Activated CD4-positive, alpha-beta T cell treated with anti-CD3 and anti-CD28 coated beads, Interleukin-2, Interleukin-4, amounts not matched to agents 100 ng/mL and 50 ng/mL, durations not matched to agents 16 hours and 8 hours (primary cell): ENCODE measurements around the gene RPS21.

ENCODE experiments used
- DNase-seq: peaks from one replicate; pipeline ENCODE4 v3.0.0-alpha.2; 2020; ENCODE audit warnings: low spot score

The RPS21 gene

DNA sequence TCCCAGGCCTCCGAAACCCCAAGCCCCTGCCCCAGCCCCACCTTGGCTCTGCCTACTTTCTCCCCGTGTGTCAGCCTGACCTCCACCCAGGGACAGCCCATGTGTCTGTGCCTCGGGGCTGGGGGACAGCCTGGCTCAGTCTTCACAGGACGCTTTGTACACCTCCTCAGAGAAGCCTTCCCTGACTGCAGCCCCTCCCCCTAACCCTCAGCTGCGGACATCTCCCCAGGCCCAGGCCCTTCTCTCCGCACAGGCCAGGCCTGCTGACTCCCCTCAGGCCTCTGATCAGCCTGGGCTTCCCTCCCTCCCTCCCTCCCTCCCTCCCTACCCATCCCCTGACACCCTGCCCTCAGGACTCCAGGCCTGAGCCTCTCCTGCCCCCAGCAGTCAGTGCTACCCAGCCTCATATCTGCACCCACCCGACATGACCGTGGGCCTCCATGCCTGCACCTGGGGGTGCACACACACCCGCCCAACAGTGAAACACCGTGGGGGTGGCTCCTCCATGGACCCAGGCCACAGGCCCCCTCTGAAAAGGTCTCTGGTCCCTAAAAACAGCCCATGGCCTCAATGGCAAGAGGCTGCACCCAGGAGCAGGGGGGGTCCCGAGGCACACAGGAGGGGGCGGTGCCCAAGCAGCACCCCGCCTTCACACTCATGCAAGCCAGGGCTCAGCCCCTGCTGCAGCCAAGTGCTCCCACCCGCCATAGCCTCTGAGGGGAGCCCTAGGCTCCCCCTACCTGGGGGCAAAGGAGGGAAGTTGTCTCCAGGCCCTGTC is 32.7 kb upstream of the RPS21 start:
- DNase-seq = no peak

DNA sequence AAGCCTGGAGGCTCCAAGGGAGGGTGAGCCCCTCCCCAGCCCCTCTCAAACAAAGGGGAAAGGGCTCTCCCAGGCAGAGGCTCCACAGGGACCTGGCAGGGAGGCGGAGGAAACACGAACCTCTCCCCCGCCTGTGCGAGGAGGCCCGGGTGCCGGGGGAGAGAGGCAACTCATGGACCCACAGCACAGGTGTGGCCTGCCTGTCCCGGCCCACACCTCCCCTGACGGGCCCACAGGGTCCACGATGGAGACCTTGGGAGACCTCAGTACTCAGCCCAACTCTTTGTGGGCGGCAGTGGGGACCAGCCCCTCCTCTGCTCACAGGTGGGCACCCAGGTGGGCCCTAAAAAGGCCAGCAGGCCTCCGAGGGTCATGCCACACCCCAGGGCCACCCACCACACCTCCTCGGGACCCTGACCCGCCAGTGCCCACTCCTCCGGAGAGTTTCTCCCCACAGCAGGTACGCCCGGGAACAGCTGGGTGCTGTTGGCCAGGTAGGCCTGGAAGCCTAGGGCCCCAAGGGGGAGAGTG is 32.0 kb upstream of the RPS21 start:
- no peak for DNase-seq

DNA sequence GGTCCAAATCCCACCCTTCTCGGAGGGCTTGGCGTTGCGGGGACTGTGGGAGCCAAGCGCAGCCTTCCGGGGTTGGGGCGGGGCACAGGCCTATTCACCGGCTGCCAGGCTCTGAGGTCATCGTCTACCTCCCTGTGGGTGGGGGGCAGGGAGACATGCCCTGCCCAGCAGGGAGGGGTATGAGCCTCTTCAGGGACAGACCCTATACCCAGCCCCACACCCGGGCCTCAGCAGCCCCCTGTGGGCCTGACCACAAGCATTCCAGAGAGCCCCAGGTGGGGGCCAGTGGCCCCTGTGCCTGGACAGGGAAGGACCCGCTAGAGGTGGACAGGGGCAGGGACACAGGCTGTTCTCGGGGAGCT is 31.4 kb upstream of the RPS21 start:
- no peak for DNase-seq

DNA sequence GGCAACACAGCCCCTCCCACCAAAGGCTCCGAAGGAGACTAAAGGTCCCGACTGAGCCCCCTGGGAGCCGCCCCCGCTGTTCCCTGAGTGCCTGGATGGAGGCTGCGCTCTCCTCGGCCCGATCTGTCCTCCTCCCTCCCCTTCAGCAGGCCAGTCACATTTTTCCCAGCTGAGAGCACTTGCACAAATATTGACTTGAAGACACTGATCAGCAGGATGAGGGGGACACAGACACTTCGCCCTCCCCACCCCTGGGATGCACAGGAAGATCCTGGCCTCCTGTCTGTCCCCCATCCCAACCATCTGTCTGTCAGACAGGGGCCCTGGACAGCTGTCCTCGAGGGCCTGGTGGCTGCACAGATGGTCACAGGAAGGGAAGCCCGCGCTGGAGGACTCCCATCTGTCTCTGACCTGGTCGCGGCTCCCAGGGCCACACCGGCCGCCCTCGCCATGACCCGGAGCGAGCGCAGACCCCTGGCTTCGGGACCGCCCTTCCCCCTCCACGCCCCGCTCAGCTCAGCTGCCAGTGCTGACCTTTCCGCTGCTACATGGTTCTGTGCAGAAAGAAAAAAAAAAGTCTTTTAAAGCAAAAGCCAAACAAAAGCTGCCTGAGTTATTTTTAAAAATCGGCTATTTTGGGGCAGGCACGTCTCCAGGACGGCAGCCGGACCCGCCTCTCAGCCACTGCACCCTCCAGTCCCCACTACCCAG is 30.9 kb upstream of the RPS21 start:
- DNase-seq = no peak

GRCh38 chr20:62356589-62357186 is 30.2 kb upstream of the RPS21 start:
- DNase-seq = no peak

DNA sequence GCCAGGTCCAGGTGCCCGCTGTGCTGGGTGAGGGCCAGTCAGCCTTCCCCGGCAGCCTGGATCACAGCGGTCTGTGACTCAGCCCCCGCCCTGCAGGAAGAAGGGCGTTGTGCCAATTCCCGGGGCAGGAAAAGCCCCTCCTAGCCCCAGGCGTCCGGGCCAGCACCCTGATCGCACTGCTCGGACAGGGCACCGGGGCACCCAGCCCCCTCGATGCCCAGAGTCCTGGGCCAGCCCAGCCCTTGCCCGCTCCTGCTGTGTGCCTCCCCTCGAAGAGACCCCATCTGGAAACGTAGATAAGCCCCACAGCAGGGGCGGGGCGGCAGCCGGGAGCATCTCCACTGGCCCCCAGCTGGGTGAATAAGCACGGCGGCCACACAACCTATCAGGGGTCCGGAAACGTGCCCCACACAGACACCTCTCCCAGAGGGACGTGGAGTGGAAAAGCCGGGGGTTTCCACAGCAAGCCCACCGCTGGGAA is 29.7 kb upstream of the RPS21 start:
- no peak for DNase-seq

GRCh38 chr20:62357681-62358080 is 29.2 kb upstream of the RPS21 start:
- DNase-seq = no peak

DNA sequence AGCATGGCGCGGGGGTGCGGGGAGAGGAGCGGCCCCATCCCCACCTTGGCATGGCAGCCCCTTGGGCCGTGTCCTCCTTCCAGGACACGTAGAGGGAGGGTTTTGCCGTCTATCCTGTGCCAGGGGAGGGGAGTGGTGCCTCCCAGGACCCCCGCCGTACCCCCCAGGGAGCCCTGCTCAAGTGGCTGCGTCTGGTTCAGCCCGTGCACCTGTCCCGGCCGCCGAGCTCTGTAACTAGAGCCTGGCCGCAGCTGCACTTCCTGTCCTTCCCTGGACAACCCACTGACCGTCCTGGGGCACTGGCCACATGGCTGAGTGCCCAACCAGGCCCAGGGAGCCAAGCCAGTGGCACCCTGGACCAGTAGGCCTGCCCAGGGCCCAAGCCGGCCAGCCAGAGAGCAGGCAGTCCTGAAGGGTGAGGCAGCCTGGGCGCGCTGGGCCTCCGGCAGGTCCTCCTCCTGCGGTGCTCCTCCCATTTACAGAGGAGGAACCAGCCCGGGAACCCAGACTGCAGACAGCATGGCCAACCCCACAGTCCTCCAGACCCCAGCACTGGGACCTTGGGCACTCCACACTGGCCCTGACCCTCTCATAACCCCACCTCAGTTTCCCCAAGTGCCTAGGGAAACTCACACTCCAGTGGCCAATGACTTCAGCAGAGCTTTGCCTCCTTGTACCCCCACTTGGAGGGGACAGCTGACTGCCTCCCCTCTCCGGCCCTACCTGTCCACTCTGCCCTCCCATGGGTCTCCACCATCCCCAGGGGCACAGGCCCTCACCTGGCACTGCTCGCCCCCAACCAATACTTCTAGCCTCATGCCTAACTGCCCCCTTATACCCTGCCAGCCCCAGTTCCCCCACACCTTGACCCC is 28.5 kb upstream of the RPS21 start:
- no peak for DNase-seq

GRCh38 chr20:62359043-62359490 is 27.8 kb upstream of the RPS21 start:
- no peak for DNase-seq

DNA sequence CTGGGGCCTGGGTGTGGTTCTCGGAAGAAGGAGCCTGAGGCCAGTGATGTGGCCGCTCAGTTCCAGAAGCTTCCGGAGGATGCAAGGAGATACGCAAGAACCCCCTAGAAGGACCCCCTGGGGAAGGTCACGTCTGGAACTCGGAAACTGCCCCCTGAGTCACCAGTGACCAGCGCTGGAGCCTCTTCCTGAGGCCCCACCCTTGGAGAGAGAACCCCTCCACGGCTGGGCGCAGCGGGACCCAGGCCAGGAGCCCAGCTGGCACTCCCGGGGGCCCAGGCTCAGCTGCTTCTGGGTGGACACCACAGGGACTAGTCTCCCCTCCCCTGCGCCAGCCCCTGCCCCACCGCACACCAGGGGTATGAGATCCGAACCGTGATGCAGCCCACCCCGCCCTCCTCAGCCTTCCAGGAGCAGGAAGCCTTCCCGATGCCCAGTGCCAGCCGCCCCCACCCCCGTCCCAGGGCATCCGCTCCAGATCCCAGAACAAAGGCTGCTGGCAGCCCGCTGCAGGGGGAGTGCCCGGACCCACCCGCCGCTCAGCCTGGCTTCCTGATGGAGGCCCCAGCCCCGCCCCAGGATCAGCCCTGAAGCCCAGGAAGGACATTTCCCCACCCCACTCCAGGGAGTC is 27.3 kb upstream of the RPS21 start:
- DNase-seq = no peak

DNA sequence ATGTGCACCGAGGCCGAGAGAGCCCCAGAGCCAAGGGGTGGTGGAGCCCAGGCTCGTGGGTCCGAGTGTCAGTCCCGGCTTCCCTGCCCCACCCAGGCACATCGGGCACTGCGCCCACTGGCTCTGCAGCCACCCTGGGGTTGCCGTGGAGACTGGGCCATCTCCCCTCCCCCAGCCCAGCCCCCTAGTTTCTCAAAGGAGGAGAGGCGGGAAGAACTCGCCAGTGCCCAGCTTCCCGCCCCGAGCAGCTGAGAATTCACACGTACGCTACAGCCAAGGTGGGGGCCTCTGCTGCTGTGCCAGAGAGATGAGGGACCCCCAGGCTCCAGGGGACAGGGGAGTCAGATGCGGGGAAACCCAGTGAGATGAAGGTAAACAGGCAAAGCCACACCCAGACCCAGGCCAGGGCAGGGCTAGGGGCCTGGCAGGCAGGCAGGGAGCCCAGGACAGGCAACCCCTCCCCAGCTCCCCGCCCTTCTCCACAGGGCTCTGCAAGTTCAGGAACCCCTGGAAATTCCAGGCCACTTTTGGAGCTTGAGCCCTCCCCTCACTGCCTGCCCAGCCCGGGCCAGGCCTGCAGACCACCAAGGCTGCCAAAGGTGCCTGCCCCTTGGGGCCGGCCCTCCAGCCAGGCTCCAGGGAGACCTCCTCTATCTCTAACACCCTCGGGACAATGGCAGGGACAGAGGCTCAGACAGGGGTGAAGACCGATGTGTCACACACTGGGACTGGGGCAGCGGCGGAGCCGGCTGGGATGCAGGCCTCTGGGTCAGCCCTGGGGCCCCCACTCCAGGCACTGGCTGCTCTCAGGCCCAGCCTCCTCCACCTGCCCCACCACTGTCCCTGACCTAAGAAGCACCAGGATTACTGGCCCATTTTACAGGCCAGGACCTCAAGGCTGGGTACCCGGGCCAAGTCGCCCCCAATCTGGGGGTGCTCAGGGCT is 25.8 kb upstream of the RPS21 start:
- DNase-seq = no peak

GRCh38 chr20:62361799-62362589 is 24.9 kb upstream of the RPS21 start:
- no peak for DNase-seq

GRCh38 chr20:62362590-62362940 is 24.3 kb upstream of the RPS21 start:
- no peak for DNase-seq

GRCh38 chr20:62362991-62363919 is 23.6 kb upstream of the RPS21 start:
- no peak for DNase-seq

- DNase-seq = no peak
Observed at GRCh38 chr20:62363920-62364851, 22.7 kb upstream of the RPS21 start.

DNA sequence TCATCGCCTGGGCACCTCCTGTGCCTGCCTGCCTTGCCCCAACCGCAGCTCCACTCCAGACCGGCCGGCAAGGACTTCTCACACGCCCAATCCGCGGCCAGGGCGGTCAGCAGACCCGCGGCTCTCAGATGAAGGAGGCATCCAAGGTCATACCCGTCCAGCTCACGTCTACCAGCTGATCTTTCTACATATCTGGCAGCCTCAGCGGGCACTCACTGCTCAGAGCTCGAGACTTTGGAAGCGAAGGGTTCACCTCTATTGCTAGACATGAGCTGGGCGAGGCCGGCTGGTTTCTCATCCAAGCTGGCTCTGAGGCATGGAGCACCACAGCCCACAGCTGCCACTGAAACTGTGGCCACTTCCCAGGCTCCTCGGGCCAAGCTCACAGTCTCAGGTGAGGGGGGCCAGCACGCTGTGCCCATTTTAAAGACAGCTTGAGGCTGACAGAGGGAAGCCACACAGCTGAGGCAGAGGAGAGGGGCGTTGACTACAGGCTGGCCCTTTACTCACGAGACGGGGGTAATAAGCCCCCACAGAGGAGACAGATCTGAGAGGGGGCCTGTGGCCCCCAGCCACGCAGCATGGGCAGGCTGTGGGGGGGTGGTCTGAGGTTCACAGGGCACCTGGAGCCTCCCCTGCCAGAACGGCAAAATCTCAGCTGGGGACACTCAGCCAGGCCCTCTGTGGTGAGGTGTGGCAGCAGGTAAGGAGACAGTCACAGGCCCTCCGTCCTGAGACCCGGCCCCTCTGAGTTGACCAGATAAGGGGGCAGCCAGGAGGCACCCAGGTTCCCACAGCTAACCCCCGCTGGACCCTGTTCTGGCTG is 21.8 kb upstream of the RPS21 start:
- no peak for DNase-seq
